ENCODE results near the gene TTLL3. TPM values are rescaled to one million over a fixed set of nuclear protein-coding genes. Genes with fewer than 3 reads are reported as not detected.

Gene TTLL3
- total and polyA plus RNA-seq, 2 of the 4 experiments (the other 2 are of a cell fraction): 6.8 to 43.4 TPM

GRCh38 chr3:9866639-9867038 lies 56.6 kb downstream of the TTLL3 start:
- no peak overlapping the region for H2AK5ac ChIP-seq (ENCODE audit: low read depth, low read length)
- no peaks in the 10 kb centered on the region for H4K20me1 ChIP-seq (ENCODE audit: insufficient read depth, low read length)
- no peak overlapping the region for H4K91ac ChIP-seq (ENCODE audit: insufficient read depth, low read depth, low read length)
- no peak overlapping the region for H3K27ac ChIP-seq (ENCODE audit: insufficient read depth, low read length)
- H3K4ac ChIP-seq (ENCODE audit: low read depth, low read length): no peak overlapping the region
- H3K14ac ChIP-seq (replicated peaks; ENCODE audit: low read depth, low read length): no peak overlapping the region
- H3K9me3 ChIP-seq (ENCODE audit: control insufficient read depth, insufficient read depth, low read length): 0 out of 2 replicates have a peak, but pooled peaks cover 2% of the 10 kb centered on the region
- POLR2A ChIA-PET (ENCODE audit: unreplicated experiment): no interaction called here
- H2AK9ac ChIP-seq (replicated peaks; ENCODE audit: low read depth, low read length, poor library complexity): peak overlapping the region; percentile 28
- no peaks in the 10 kb centered on the region for H3K79me1 ChIP-seq (ENCODE audit: low read depth in 1 of 2, low read length in 2 of 2)
- H2BK5ac ChIP-seq (ENCODE audit: low read depth, low read length, poor library complexity, severe bottlenecking): no peak overlapping the region
- peak overlapping the region; percentile 65 for H2AFZ ChIP-seq (replicated peaks; ENCODE audit: low read length, poor library complexity)
- H2BK20ac ChIP-seq (ENCODE audit: low read depth, low read length): no peak overlapping the region
- CTCF ChIA-PET: no interaction called here
- H3K18ac ChIP-seq (ENCODE audit: low read depth, low read length): no peak overlapping the region
- peaks cover 3% of the 10 kb centered on the region; the same call in 1 of the 2 replicates for H3K9me1 ChIP-seq (ENCODE audit: insufficient read depth, low read length)
- DNase-seq (no peak), ATAC-seq (ENCODE audit: low read depth) (no peak)
- no TSS peak for BruUV-seq (replicated peaks)
- H2BK120ac ChIP-seq (ENCODE audit: low read depth, low read length): peak overlapping the region; percentile 53; the same call in 1 of the 2 replicates
- in situ Hi-C loops (cut with MboI; ENCODE audit: low sequenced_read_pairs) (no loop called here), dilution Hi-C loops (cut with HindIII; ENCODE audit: low sequenced_read_pairs, unreplicated experiment) (no loop called here), intact Hi-C loops (cut with micrococcal nuclease) (no loop called here)
- H4K5ac ChIP-seq (ENCODE audit: low read depth, low read length): no peak overlapping the region
- H3K4me1 ChIP-seq (ENCODE audit: control insufficient read depth, insufficient read depth, low read length): peaks cover 14% of the 10 kb centered on the region
- WGBS, 2 experiments (ENCODE audit: extremely low coverage in 2 of 2, insufficient read length in 1 of 2): no CpG with 5 or more reads among the region's 8 CpGs
- H2BK15ac ChIP-seq (ENCODE audit: low read depth, low read length): no peak overlapping the region
- no peak overlapping the region for H3K23ac ChIP-seq (ENCODE audit: low read depth, low read length)
- H3K4me3 ChIP-seq (ENCODE audit: insufficient read depth, low read depth, low read length): no peak overlapping the region
- no peak overlapping the region for H4K8ac ChIP-seq (ENCODE audit: low read depth in 2 of 2, low read length in 2 of 2)
- no peaks in the 10 kb centered on the region; the same call in 1 of the 2 replicates for H3K27me3 ChIP-seq (ENCODE audit: control insufficient read depth, insufficient read depth, low read length)
- TF ChIP-seq RFX5 (IDR thresholded peaks at IDR 0.05; ENCODE audit: low read depth, low read length): no peak
- no peak for TF ChIP-seq CHD1 (IDR thresholded peaks at IDR 0.05; ENCODE audit: low read depth, low read length)
- TF ChIP-seq MAZ (IDR thresholded peaks at IDR 0.05; ENCODE audit: borderline replicate concordance, low read depth, low read length): no peak
- no peak for TF ChIP-seq MXI1 (IDR thresholded peaks at IDR 0.05; ENCODE audit: borderline replicate concordance, low read depth, low read length)
- no peak for TF ChIP-seq ELK1 (IDR thresholded peaks at IDR 0.05; ENCODE audit: borderline replicate concordance, low read depth, low read length)
- TF ChIP-seq FOS (IDR thresholded peaks at IDR 0.05; ENCODE audit: low read depth, low read length): no peak
- no peak for TF ChIP-seq POLR2A (IDR thresholded peaks at IDR 0.05; ENCODE audit: low read depth, low read length)
- TF ChIP-seq USF2 (IDR thresholded peaks at IDR 0.05; ENCODE audit: low read depth, low read length): no peak
- TF ChIP-seq SMC3 (IDR thresholded peaks at IDR 0.05; ENCODE audit: low read depth, low read length): no peak
- TF ChIP-seq RAD21 (IDR thresholded peaks at IDR 0.05; ENCODE audit: low read length): no peak
- TF ChIP-seq CTCF (conservative IDR thresholded peaks at IDR 0.05; ENCODE audit: low read depth, low read length): no peak
- no peak for TF ChIP-seq NFE2L2 (IDR thresholded peaks at IDR 0.05; ENCODE audit: low read depth, low read length)
- no peak for TF ChIP-seq BHLHE40 (IDR thresholded peaks at IDR 0.05; ENCODE audit: low read depth, low read length)
- H3K56ac ChIP-seq (ENCODE audit: extremely low read depth, insufficient read depth, low read length): no peak overlapping the region
- H3K4me2 ChIP-seq (ENCODE audit: low read depth, low read length): no peak overlapping the region
- H3K9ac ChIP-seq (ENCODE audit: low read depth, low read length): no peak overlapping the region
- no peaks in the 10 kb centered on the region for H3K36me3 ChIP-seq (ENCODE audit: control insufficient read depth, insufficient read depth, low read length)
